ENCODE measurements around the gene CEBPA.
A peak's percentile ranks its signal among the peaks of the same experiment; 100 is the strongest.

CEBPA gene

DNA sequence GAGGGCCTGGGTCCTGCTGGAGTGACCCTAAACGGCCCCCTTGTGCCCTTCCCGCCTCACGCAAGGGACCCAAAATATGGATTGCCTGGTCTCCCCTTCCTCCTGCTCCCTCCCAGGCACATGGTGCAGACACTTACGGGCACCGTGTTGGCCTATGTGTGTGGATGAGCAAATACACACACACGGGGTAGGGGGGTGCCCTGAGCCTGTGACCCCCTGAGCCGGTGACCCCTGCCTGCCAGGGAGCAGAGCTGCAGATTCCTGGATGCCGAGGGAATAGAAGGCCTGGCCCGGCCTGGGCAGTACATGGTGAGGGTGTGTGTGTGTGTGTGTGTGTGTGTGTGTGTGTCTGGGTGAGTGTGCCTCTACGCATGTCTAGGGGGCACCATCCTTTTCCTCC is 33.3 kb downstream of the CEBPA start:
- DNase-seq (ENCODE audit: insufficient read length, low spot score) (no peak), FAIRE-seq (no peak)
- TF ChIP-seq SPI1 (IDR thresholded peaks at IDR 0.05; ENCODE audit: low read depth, low read length) (no peak), POU2F2 (IDR thresholded peaks at IDR 0.05; ENCODE audit: low read depth, low read length) (no peak), PAX5 (IDR thresholded peaks at IDR 0.05; ENCODE audit: insufficient read depth, low read length, severe bottlenecking) (no peak), TAF1 (IDR thresholded peaks at IDR 0.05; ENCODE audit: low read depth, low read length) (no peak), POLR2AphosphoS5 (IDR thresholded peaks at IDR 0.05; ENCODE audit: low read depth, low read length) (no peak), POLR2A (IDR thresholded peaks at IDR 0.05; ENCODE audit: low read depth, low read length) (no peak)

DNA sequence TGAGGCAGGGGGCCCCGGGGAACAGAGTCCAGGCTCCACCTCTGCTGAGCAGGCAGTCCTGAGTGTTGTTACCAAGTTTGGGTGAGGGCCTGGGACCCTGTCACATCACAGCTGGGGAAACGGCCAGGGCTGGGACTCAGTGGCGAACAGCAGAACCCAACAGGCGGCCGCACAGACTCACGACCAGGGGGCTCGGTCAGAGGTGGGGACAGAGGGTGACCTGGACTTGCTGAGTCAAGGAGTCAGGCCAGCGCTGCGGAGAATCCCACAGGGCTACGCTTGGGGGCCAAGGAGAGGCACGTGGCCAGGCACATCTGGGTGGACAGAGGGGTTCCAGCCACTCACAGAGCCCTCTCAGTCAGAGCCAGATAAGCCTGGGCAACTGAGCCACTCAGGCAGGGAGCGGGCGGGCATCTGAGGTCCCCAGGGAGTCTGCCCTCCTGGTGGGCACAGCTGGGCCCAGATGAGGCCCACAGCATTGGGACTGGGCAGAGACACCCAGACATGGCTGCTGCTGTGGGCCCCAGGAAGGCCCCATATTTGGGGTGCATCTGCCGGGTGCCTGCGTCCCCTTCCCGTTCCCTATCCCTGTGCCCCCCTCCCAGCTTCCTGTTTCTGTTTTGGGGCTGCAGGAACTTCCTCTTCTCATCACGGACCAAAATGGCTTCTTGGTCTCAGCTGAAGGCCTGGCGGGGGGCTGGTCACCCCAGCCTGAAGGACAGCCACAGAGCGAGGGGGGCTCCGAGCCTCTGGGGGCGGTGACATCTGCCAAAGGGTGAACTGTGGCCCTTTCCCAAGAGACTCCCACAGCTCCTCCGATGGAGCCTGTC is 34.0 kb downstream of the CEBPA start:
- FAIRE-seq: no peak
- no peak for TF ChIP-seq SPI1 (IDR thresholded peaks at IDR 0.05; ENCODE audit: low read depth, low read length)
- no peak for TF ChIP-seq POU2F2 (IDR thresholded peaks at IDR 0.05; ENCODE audit: low read depth, low read length)
- TF ChIP-seq POLR2A (IDR thresholded peaks at IDR 0.05; ENCODE audit: low read depth, low read length): no peak
- no peak for TF ChIP-seq TAF1 (IDR thresholded peaks at IDR 0.05; ENCODE audit: low read depth, low read length)
- no peak for TF ChIP-seq PAX5 (IDR thresholded peaks at IDR 0.05; ENCODE audit: insufficient read depth, low read length, severe bottlenecking)
- TF ChIP-seq POLR2AphosphoS5 (IDR thresholded peaks at IDR 0.05; ENCODE audit: low read depth, low read length): no peak
- DNase-seq (ENCODE audit: insufficient read length, low spot score): no peak

DNA sequence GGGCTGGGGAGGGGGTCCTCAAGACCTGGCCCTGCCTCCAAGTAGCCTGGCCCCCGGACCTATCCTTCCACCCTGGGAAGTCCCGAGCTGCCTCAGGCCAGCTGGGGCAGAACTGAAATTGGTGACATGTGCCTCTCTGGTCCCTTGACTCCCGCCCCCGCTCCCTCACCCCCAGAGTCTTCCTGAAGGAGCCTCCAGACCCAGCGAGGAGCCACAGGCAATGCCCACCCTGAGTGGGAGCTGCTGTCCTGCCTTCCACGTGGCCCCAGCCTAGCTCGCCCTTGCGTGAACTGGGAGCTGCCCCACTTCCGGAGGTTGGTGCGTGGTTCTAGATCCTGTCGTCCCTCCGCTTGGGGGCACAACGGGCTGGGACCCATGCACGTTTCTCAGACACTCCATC is 34.6 kb downstream of the CEBPA start:
- no peak for TF ChIP-seq POU2F2 (IDR thresholded peaks at IDR 0.05; ENCODE audit: low read depth, low read length)
- TF ChIP-seq POLR2AphosphoS5 (IDR thresholded peaks at IDR 0.05; ENCODE audit: low read depth, low read length): no peak
- no peak for TF ChIP-seq PAX5 (IDR thresholded peaks at IDR 0.05; ENCODE audit: insufficient read depth, low read length, severe bottlenecking)
- TF ChIP-seq SPI1 (IDR thresholded peaks at IDR 0.05; ENCODE audit: low read depth, low read length): no peak
- TF ChIP-seq TAF1 (IDR thresholded peaks at IDR 0.05; ENCODE audit: low read depth, low read length): no peak
- TF ChIP-seq POLR2A (IDR thresholded peaks at IDR 0.05; ENCODE audit: low read depth, low read length): no peak
- FAIRE-seq (no peak), DNase-seq (ENCODE audit: insufficient read length, low spot score) (no peak)

DNA sequence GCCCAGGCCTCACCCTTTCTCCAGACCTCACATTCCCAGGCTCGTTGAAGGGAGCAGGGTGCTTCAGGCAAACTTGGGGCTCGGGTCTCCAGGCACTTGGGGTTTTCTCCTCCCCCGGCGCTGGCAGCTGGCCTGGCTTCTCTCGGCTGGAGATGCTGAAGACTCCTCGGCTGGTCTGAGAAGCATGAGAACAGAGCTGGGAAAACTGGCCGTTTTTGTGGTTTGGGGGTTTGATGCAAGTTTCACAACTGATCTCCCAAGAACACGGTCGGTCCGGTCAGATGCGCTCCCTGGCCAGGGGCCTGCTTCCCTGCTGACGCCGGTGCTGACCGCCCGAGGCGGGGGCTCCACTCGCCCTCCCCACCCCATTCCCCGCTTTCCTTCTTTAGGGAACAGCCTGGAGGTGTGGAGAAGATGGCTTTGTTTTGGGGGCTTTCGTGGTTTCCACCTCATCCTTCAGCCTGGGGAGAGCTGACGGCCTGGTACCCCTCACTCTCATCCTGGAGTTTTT is 35.3 kb downstream of the CEBPA start:
- no peak for FAIRE-seq
- DNase-seq (ENCODE audit: insufficient read length, low spot score): no peak
- no peak for TF ChIP-seq POLR2A (IDR thresholded peaks at IDR 0.05; ENCODE audit: low read depth, low read length)
- TF ChIP-seq POLR2AphosphoS5 (IDR thresholded peaks at IDR 0.05; ENCODE audit: low read depth, low read length): no peak
- no peak for TF ChIP-seq SPI1 (IDR thresholded peaks at IDR 0.05; ENCODE audit: low read depth, low read length)
- TF ChIP-seq TAF1 (IDR thresholded peaks at IDR 0.05; ENCODE audit: low read depth, low read length): no peak
- no peak for TF ChIP-seq POU2F2 (IDR thresholded peaks at IDR 0.05; ENCODE audit: low read depth, low read length)
- TF ChIP-seq PAX5 (IDR thresholded peaks at IDR 0.05; ENCODE audit: insufficient read depth, low read length, severe bottlenecking): no peak

DNA sequence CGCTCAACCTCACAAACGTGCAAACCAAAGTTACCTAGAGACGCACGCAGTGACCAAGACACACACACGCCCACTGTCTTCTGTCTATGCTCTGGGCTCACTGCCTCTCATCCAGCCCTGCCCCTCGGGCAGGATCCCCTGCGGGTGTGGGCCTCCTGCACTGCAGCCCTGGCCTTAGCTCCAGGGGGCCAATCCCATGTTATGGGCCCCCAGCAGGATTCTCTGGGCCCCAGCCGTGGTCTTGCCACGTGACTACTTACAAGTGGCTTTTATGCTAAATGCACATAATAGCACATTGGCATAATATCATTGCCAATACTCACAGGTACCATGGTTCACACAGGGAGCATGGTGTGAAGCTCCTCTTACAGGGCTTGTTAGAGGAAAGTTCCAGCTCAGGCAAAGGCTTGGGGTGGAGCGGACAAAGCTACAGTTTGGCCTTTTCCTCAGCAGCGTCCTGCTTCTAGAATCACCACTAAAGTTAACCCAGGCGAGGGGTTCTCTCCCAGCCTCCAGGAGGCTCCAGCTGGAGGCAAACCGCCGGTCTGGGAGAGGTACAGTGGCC is 37.4 kb downstream of the CEBPA start:
- DNase-seq (ENCODE audit: insufficient read length, low spot score) (no peak), FAIRE-seq (no peak)
- TF ChIP-seq TAF1 (IDR thresholded peaks at IDR 0.05; ENCODE audit: low read depth, low read length) (no peak), PAX5 (IDR thresholded peaks at IDR 0.05; ENCODE audit: insufficient read depth, low read length, severe bottlenecking) (no peak), SPI1 (IDR thresholded peaks at IDR 0.05; ENCODE audit: low read depth, low read length) (no peak), POU2F2 (IDR thresholded peaks at IDR 0.05; ENCODE audit: low read depth, low read length) (no peak), POLR2A (IDR thresholded peaks at IDR 0.05; ENCODE audit: low read depth, low read length) (no peak), POLR2AphosphoS5 (IDR thresholded peaks at IDR 0.05; ENCODE audit: low read depth, low read length) (no peak)

- no peak for DNase-seq (ENCODE audit: insufficient read length, low spot score)
Measured at GRCh38 chr19:33263325-33264023, 38.9 kb downstream of the CEBPA start.

DNA sequence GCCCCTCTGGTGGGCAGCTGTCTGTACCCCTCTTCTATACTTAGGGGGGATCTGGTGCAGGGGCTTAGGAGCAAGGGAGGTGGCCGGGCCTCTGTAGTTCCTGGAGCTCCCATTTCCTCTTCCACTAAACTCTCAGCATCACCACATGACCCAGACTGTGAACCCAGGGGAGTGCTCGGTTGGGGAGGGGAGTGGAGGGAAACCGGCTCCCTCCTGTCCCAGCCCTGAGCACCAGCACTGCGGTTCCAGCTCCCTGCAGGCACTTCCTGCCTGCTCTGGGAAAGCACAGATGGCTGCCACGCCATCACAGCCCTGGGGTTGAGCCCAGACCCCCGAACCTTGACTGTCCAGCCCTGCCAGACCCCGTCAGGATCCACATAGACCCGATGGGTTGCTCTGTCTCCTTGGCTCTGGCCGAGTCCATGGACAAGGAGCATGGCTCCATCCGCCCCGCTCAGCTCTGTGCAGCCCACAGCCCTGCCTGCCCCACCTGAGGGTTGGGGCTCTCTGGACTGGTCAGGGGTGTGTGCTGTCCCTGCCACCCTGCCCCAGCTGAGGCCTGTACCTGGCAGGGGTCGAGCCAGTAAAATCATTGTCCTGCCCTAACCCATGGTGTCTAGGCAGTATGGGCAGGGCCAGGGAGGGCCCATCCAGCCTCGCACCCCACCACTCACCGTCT is 40.7 kb downstream of the CEBPA start:
- DNase-seq (ENCODE audit: insufficient read length, low spot score): no peak
- no peak for TF ChIP-seq POU2F2 (IDR thresholded peaks at IDR 0.05; ENCODE audit: low read depth, low read length)
- TF ChIP-seq SPI1 (IDR thresholded peaks at IDR 0.05; ENCODE audit: low read depth, low read length): no peak
- TF ChIP-seq TAF1 (IDR thresholded peaks at IDR 0.05; ENCODE audit: low read depth, low read length): no peak
- TF ChIP-seq POLR2AphosphoS5 (IDR thresholded peaks at IDR 0.05; ENCODE audit: low read depth, low read length): no peak
- TF ChIP-seq PAX5 (IDR thresholded peaks at IDR 0.05; ENCODE audit: insufficient read depth, low read length, severe bottlenecking): no peak
- TF ChIP-seq POLR2A (IDR thresholded peaks at IDR 0.05; ENCODE audit: low read depth, low read length): no peak
- no peak for FAIRE-seq

More at GRCh38 chr19:33263325-33264023, 38.9 kb downstream of the CEBPA start:
- FAIRE-seq: no peak
- TF ChIP-seq TAF1 (IDR thresholded peaks at IDR 0.05; ENCODE audit: low read depth, low read length) (no peak), POLR2A (IDR thresholded peaks at IDR 0.05; ENCODE audit: low read depth, low read length) (no peak), PAX5 (IDR thresholded peaks at IDR 0.05; ENCODE audit: insufficient read depth, low read length, severe bottlenecking) (no peak), SPI1 (IDR thresholded peaks at IDR 0.05; ENCODE audit: low read depth, low read length) (no peak), POU2F2 (IDR thresholded peaks at IDR 0.05; ENCODE audit: low read depth, low read length) (no peak), POLR2AphosphoS5 (IDR thresholded peaks at IDR 0.05; ENCODE audit: low read depth, low read length) (no peak)

- FAIRE-seq (no peak), DNase-seq (ENCODE audit: insufficient read length, low spot score) (no peak)
- TF ChIP-seq POLR2AphosphoS5 (IDR thresholded peaks at IDR 0.05; ENCODE audit: low read depth, low read length): no peak
- TF ChIP-seq SPI1 (IDR thresholded peaks at IDR 0.05; ENCODE audit: low read depth, low read length): peak; percentile 57
Measured at GRCh38 chr19:33260628-33261418, 41.5 kb downstream of the CEBPA start.
